H7 (cell line): ENCODE measurements around the gene GAS1. TPM values are rescaled to one million over a fixed set of nuclear protein-coding genes. Genes with fewer than 3 reads are reported as not detected.

ENCODE experiments used
- DNase-seq: peaks from one replicate; pipeline ENCODE4 v3.0.0; 2012
- H3K27me3 ChIP-seq: 2 replicates; pipeline ENCODE4 v1.6.0; 2011; ENCODE audit warnings: mild to moderate bottlenecking, low read length; ENCODE audit not compliant: control insufficient read depth, insufficient read depth
- H3K36me3 ChIP-seq: replicated peaks from 2 replicates; pipeline ENCODE4 v1.5.1; 2011; ENCODE audit warnings: low read length; ENCODE audit not compliant: control insufficient read depth, insufficient read depth
- H3K4me3 ChIP-seq: 2 replicates; pipeline ENCODE4 v1.5.1; 2011; ENCODE audit warnings: low read depth, mild to moderate bottlenecking, control low read depth, low read length, moderate library complexity; ENCODE audit not compliant: insufficient read depth
- total RNA-seq: library from RNA; depleted of rRNA; stranded (reverse); fragments of >200 nt; shearing (Covaris generic); gene quantifications from 2 replicates; pipeline ENCODE4 v1.2.3, GENCODE V29; 2014

The GAS1 gene
- total RNA-seq, 1 experiment from 2014 or later: 3.6 TPM

DNA sequence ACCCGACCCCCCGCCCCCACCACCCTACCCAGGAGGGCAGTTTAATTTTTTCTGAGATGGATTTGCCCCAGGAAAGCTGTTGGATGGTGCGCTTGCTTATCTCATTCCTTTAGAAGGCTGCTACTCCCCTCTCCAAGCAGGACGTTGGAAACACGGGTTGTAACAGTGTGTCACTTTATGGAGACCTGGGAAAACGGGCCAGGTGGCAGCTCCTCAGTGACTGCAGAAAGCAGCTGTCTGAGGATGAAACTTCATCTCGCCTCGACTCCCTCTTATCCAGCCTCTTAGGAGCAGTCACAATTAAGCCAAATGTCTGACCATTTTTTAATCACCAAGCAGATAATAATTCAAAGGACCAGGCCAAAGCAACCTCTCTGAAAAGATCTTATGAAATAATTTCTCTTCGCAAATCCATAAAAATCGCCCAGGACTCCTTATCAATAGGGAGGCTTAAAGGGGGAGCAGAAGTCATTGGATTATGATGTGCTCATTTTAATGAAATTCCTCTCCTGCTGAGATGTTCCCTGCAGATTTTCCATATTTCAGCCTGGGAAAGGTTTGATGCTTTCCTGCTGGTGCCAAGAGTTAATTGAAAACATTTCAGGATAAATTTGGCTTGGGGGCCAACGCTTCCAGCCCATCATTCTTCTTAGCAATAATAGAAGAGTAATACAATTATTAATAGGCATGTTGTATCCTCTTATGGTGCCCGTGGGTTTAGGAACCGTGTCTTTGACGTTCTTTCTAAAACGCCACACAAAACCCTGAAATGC lies 26.0 kb downstream of the GAS1 start:
- no peak for DNase-seq
- H3K27me3 ChIP-seq: no peaks in the 10 kb centered on the region
- H3K36me3 ChIP-seq: no peaks in the 10 kb centered on the region
- H3K4me3 ChIP-seq: no peak overlapping the region

DNA sequence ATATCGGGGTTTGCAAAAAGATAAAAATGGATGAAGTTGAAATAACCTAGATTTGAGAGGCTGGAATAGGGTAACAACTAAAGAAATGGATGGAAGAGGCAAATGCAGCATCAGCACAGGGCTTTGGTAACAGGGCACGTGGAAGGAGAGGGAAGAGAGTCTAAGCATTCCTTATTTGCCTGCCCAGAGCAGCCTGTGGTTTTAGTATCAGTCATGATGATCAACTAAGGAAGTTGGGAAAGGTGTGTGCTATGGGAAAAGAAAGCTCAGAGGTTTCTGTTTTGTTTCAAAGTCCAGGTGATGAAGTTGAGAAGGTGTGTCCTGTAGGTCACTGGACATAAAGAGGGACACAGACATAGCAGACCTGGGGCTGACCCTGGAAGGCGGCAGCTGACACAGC lies 28.8 kb downstream of the GAS1 start:
- no peaks in the 10 kb centered on the region for H3K27me3 ChIP-seq
- H3K36me3 ChIP-seq: no peaks in the 10 kb centered on the region

DNA sequence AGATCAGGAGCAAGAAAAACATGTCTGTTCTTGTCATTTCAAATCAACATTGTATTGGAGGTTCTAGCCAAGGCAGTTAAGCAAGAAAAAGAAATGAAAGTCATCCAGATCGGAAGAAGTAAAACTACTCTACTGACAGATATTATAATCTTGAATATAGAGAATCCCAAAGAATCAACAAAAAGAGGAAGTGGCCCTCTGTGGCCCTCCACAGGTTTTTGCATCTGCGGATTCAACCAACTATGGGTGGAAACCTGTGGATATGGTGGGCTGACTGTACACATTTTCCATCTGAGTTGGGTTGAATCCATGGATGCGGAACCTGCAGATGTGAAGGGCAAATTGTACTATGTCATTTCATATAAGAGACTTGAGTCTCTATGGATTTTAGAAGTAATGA lies 35.1 kb downstream of the GAS1 start:
- no peak for DNase-seq
- no peaks in the 10 kb centered on the region for H3K36me3 ChIP-seq
- H3K27me3 ChIP-seq: no peaks in the 10 kb centered on the region
- no peak overlapping the region for H3K4me3 ChIP-seq

More for the DNA sequence above, 28.8 kb downstream of the GAS1 start:
- no peak for DNase-seq
- no peak overlapping the region for H3K4me3 ChIP-seq

DNA sequence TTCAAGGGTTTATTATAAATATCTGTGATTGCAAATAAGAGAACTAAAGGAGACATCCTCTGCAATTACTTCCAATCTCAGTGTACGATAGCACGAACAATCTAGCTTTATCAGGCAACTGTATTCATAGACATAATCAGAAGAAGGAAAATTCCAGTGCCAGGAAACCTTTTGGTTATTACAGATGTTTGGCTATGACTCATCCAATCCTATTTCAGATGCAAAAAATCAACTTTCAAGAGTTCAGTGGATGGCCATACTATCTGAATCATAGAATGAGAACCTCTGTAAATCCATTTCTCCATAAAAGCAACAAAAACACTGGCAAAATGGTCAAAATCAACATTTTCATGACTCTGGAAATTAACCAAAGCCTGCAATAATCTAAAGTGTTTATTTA lies 37.9 kb downstream of the GAS1 start:
- no peak for DNase-seq
- Histone ChIP-seq H3K36me3 (no peaks in the 10 kb centered on the region), H3K27me3 (peaks cover 4% of the 10 kb centered on the region), H3K4me3 (no peak overlapping the region)

DNA sequence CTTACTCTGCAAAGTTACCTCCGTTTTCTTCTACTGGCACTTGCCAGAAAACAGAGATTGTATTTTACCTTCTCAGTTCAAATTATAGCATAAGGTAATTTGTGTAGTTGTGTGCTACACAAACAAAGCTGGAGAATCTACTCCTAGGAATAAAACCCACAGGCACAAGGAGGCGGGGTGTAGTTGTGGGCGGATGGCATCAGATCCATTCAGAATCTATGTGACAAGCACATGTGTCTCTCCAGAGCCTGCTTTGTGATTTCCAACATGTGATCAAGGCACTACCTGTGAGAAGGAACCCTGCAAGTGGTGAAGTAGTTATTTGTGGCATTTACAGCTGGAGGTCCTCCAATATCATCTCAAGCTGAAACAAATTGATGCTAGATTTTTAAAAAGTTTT lies 39.0 kb downstream of the GAS1 start:
- H3K27me3 ChIP-seq: peaks cover 9% of the 10 kb centered on the region
- H3K36me3 ChIP-seq: no peaks in the 10 kb centered on the region
- H3K4me3 ChIP-seq: no peak overlapping the region
- no peak for DNase-seq

DNA sequence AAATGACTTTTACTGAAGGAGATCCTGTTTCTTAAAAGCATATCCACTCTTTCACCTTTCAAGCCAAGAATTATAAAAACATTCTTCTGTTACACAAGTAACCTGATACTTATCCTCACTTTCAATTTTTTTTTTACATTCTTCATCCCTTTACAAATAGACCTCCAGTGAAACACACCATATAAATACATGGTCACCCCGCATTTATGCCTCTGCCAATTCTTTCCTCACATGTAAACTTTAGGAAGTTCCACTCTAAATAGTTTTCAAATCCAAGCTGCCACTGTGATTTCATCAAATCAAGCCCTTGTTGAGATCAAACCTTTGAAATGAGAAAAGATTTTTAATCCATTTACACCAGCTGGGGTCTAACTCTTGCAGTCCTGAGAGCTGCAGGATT lies 40.0 kb downstream of the GAS1 start:
- DNase-seq: no peak
- H3K27me3 ChIP-seq: peaks cover 14% of the 10 kb centered on the region
- H3K4me3 ChIP-seq: no peak overlapping the region
- H3K36me3 ChIP-seq: no peaks in the 10 kb centered on the region

DNA sequence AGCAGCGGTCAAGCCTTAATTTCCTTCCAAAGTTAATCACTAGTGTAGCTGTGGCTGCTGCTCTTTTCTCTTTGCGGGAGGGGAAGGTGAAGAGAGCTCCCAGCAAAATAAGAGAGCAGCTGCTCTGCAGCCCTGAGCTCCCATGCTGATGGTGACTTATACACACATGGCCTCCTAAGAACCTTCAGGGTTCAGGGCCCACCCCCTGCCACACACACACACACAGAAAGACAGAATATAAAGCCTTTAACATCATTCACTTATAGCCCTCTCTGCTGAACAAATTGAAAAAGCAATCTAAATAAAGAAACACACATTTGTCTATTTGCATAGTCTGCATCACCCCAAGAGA lies 43.6 kb downstream of the GAS1 start:
- H3K27me3 ChIP-seq: peaks cover 30% of the 10 kb centered on the region
- H3K4me3 ChIP-seq: peak overlapping the region; percentile 55
- H3K36me3 ChIP-seq: no peaks in the 10 kb centered on the region
- DNase-seq: no peak

DNA sequence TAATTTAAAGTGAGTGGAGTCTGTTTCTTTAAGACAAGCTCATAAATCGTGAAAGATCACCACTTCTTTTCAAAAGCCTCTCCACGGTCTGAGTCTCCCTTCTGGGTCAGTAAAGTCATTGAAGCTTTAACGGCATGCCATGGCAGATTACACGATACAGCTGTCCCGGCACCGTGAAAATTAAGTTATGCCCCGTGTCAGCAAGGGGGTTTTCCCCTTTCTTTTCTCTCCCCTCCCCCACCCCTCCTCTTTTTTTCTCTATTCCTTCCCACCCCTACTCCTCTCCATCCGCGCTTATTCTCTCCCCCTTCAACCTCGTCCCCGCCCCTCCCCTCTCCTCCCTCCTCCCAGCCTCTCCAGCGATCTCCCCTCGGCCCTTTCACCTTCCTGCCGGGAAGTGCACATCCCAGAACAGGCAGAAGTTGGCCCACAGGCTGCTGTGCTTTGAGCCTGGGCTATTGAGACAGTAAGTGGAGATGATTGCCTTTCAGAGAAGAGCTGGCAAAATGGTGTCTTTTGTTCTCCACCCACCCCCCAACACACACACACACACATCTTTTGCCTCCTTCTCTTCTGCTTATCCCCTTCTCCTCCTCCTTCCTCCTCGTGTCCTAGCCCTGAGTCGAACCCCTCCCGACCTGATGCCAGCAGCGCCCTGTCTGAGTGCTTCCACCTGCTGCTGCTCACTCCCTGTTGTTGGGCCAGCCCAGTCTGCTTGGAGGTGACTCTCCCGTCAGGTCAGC lies 44.1 kb downstream of the GAS1 start:
- DNase-seq: peak; percentile 62
- Histone ChIP-seq H3K27me3 (peaks cover 30% of the 10 kb centered on the region), H3K36me3 (no peaks in the 10 kb centered on the region), H3K4me3 (peak overlapping the region; percentile 55)

DNA sequence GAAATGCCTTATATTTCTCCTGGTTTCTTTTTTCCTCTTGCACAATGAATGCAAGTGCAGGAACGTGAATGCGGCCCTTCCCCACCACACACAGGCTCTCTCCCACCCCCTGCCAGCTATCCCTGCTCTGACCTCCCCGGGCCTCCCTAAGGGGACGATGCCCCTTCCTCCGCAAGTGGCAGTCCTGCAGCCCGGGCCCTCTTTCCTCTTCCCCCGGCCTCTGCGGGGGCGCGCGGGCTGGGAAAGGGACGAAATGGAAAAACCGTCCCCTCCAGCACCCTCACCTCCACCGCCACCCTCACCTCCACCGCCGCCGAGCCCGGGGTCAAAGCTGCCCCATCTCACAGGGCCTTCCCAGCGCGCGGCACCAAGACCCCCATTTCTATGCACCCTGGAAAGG lies 44.7 kb downstream of the GAS1 start:
- Histone ChIP-seq H3K36me3 (no peaks in the 10 kb centered on the region), H3K27me3 (peaks cover 30% of the 10 kb centered on the region), H3K4me3 (peak overlapping the region; percentile 55)
- peak; percentile 59 for DNase-seq

DNA sequence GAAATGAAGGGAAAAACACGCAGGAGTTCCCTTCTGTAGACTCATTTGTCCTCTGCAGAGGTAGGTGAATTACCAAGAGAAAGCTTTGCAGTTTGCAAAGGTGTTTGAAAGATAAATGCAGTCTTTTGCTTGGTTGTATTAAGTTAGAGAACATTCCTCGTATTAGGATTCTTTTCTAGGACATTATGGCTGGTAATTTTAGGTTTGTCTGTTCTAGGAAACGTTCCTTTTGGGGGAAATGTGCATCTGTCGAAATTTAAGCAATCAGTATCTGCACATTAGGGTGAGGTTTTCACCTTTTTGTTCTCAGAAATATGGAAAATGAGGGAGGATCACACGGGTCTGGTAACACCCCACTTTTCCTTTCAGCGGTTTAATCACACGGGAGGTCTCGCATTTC lies 45.1 kb downstream of the GAS1 start:
- DNase-seq: no peak
- Histone ChIP-seq H3K4me3 (peak overlapping the region; percentile 55; the same call in 1 of the 2 replicates), H3K36me3 (no peaks in the 10 kb centered on the region), H3K27me3 (peaks cover 30% of the 10 kb centered on the region)

DNA sequence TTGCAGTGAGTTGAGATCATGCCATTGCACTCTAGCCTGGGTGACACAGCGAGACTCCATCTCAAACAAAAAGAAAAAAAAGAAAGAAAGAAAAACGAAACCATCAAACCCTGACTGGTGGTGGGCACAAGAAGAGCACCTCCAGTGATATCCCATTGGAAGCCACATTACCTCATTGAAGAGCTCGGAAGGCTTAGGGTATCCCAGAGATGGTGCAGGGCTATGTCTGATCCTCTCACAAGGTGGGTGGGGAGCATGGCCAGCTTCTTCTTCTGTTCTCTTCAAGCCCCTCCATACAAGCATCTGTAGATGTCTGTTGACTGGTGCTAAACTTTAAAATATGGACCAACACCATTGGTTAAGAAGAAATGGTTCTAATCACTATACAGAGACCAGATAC lies 45.8 kb downstream of the GAS1 start:
- no peaks in the 10 kb centered on the region for H3K36me3 ChIP-seq
- H3K4me3 ChIP-seq: no peak overlapping the region
- peaks cover 30% of the 10 kb centered on the region for H3K27me3 ChIP-seq
- DNase-seq: no peak
